Pancreas (tissue), 10 donors: ENCODE measurements around the gene FBN2. TPM values are rescaled to one million over a fixed set of nuclear protein-coding genes. Genes with fewer than 3 reads are reported as not detected.

Source experiments
- ATAC-seq, 4 donors: fragments of 200-7000 bp; cut with Tn5 transposase; one replicate each; pipeline versions ENCODE4 v1.8.0 to v1.9.1; 2020; ENCODE audit warnings: mild to moderate bottlenecking in 4 of 4, moderate library complexity in 4 of 4
- DNase-seq, 6 donors: peaks; one replicate each; pipeline ENCODE4 v3.0.0-alpha.2; 2020
- FAIRE-seq: peaks from 2 replicates; lab custom pipeline; 2012; peaks lifted over from hg19 to GRCh38; lab: Jason Lieb, UNC
- H3K27ac ChIP-seq, 4 donors: fragments of 200-600 bp; sonication (generic); 1 replicate in 3 of 4; 2 replicates in 1 of 4; pipeline versions ENCODE4 v1.5.0 to v1.8.0; 2020
- H3K27me3 ChIP-seq, 4 donors: fragments of 200-600 bp; one replicate each; pipeline ENCODE4 v1.8.0; 2021
- H3K36me3 ChIP-seq, 3 donors: fragments of 200-600 bp; sonication (generic) in 1 of 3; one replicate each; pipeline versions ENCODE4 v1.5.0 to v1.8.0; 2020 to 2021
- H3K4me1 ChIP-seq, 3 donors: fragments of 200-600 bp; one replicate each; pipeline ENCODE4 v1.8.0; 2021
- H3K4me3 ChIP-seq, 4 donors: fragments of 200-600 bp; sonication (generic) in 2 of 4; one replicate each; pipeline versions ENCODE4 v1.5.0 to v1.8.0; 2020 to 2021
- H3K9me3 ChIP-seq, 4 donors: fragments of 200-600 bp; one replicate each; pipeline ENCODE4 v1.8.0; 2021
- WGBS, 2 donors: extraction: QIAGEN DNeasy Blood & Tissue Kit; methylation state at CpG; one replicate each; pipeline ENCODE4 v1.1.7; 2013; 5-methylcytosine and 5-hydroxymethylcytosine counted together
- intact Hi-C, 3 donors: fragments of 100-400 bp; cut with DNase I; formaldehyde crosslinking; loops; one replicate each; pipeline versions ENCODE4 v1.11.1 to v1.14.2; 2022
- polyA plus RNA-seq, 2 donors: library from polyadenylated mRNA; stranded (reverse); fragments of 200-250 nt; gene quantifications; one replicate each; pipeline ENCODE4 v1.2.3, GENCODE V29; 2013
- total RNA-seq, 6 donors: library from RNA; stranded (reverse); fragmentation: NEBNext Ultra II Directional in 4 of 6; extraction: Animal tissue kit (Norgen Biotek cat#: 25700) in 4 of 6; gene quantifications; one replicate each; pipeline versions ENCODE4 v1.2.1 to v1.2.4, GENCODE V29; 2021 to 2023
- TF ChIP-seq, protein P1 (sequence below), 4 donors: fragments of 200-600 bp; sonication (generic) in 3 of 4; IDR thresholded peaks; one replicate each; pipeline versions ENCODE4 v1.5.0 to v1.8.0; 2021; ENCODE audit warnings: antibody characterized with exemption in 4 of 4
- donor health status: healthy with polysubstance abuse.
- donor health status: DM: no; HTN: no; CAD: no; lungs with moderate emphysema.
- donor health status: DM: no; HTN: no; CAD: no.
- donor health status: control.
- donor health status: control.
- donor health status: Bipolar disorder and iron deficiency.
- donor health status: DM: yes; HTN: yes; CAD: no.
- donor health status: DM: no; HTN: no; CAD: no.
- donor health status: DM: no; HTN: no; CAD: no.
- donor health status: DM: yes; HTN: yes; CAD: no.

FBN2 gene
- total and polyA plus RNA-seq, 8 donors = 0.04 to 0.78 (median 0.18) TPM; not detected in 3

DNA sequence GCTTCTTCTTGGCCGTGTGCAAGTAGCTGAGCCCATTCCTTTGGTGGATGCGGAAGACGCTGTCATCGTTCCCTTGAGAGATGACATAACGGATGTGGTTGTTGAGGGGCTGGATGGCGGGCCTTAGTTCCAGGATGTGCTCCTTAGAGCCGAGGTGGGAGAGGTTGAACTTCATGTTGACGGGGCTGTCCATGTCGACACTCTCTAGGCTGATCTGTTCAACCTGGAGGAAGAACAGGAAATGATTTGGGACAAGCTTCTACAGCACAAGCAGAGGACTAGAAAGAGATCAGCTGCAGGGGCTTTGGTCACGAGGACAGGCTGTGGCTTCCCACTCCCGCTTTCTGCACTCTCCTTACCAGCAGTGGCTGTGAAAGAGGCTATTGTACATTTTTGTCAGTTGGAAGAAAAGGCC is 278.4 kb downstream of the FBN2 start:
- Histone ChIP-seq H3K36me3 (no peaks in the 10 kb centered on the region), H3K4me1 (no peaks in the 10 kb centered on the region), H3K27ac (no peak overlapping the region), H3K9me3 (no peaks in the 10 kb centered on the region), H3K27me3 (no peaks in the 10 kb centered on the region), H3K4me3 (no peak overlapping the region)
- no peak for DNase-seq
- intact Hi-C loops = no loop called here
- 66 to 75% methylated on average over 11 of the region's 11 CpGs for WGBS, 2 donors
- FAIRE-seq = no peak
- ATAC-seq = no peak
- TF ChIP-seq, protein P1, sequence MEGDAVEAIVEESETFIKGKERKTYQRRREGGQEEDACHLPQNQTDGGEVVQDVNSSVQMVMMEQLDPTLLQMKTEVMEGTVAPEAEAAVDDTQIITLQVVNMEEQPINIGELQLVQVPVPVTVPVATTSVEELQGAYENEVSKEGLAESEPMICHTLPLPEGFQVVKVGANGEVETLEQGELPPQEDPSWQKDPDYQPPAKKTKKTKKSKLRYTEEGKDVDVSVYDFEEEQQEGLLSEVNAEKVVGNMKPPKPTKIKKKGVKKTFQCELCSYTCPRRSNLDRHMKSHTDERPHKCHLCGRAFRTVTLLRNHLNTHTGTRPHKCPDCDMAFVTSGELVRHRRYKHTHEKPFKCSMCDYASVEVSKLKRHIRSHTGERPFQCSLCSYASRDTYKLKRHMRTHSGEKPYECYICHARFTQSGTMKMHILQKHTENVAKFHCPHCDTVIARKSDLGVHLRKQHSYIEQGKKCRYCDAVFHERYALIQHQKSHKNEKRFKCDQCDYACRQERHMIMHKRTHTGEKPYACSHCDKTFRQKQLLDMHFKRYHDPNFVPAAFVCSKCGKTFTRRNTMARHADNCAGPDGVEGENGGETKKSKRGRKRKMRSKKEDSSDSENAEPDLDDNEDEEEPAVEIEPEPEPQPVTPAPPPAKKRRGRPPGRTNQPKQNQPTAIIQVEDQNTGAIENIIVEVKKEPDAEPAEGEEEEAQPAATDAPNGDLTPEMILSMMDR (IDR thresholded peaks at IDR 0.05) = no peak

DNA sequence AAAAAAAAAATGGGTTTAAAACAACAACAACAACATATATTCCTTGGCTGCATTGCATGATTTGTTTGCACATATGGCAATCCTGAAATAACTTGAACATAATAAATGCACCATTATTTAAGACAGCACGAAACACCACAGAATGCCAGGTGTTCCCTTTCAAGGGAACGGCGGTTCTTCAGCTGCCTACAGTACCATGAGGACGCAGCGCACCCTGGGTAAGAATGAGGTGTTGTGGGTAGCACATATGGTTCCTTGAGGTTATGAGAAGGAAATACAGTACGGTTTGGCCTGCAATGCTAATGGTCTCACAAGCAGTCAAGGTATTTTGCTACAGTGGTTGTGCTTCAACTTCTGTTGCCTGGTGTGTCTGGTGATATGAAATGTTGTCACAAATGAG is 279.7 kb downstream of the FBN2 start:
- no peaks in the 10 kb centered on the region for H3K4me1 ChIP-seq
- TF ChIP-seq, protein P1 (IDR thresholded peaks at IDR 0.05) = no peak
- DNase-seq = no peak
- 82 to 92% methylated on average over 6 of the region's 6 CpGs for WGBS, 2 donors
- H3K36me3 ChIP-seq = no peaks in the 10 kb centered on the region
- FAIRE-seq = no peak
- ATAC-seq = no peak
- no peaks in the 10 kb centered on the region for H3K27me3 ChIP-seq
- intact Hi-C loops = no loop called here
- no peak overlapping the region for H3K4me3 ChIP-seq
- H3K27ac ChIP-seq = no peak overlapping the region
- H3K9me3 ChIP-seq = no peaks in the 10 kb centered on the region

DNA sequence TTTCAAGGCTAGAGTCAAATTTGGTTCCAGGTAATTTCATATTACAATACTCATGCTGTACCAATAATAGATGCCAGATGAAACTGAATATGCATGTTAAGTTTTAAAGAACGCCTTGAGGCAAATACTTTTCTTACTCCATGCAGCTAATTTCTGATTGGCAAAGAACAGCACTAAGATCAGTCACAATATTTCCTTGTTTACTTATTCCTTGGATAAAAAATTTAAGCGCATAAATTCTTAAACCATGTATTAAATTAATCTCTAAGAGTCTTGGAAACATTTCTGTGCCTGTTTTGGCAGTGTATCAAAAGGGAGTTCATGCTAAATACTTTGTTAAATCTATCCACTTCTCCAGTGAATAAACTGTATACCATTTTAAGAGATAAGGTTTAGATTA is 281.0 kb downstream of the FBN2 start:
- FAIRE-seq (no peak), ATAC-seq (no peak), DNase-seq (no peak)
- H3K27me3 ChIP-seq = no peaks in the 10 kb centered on the region
- H3K27ac ChIP-seq = no peak overlapping the region
- no peaks in the 10 kb centered on the region for H3K9me3 ChIP-seq
- no peaks in the 10 kb centered on the region for H3K4me1 ChIP-seq
- no peaks in the 10 kb centered on the region for H3K36me3 ChIP-seq
- intact Hi-C loops = no loop called here
- H3K4me3 ChIP-seq = no peak overlapping the region
- WGBS, 2 donors = 62 to 69% methylated on average over 2 of the region's 2 CpGs
- TF ChIP-seq, protein P1 (IDR thresholded peaks at IDR 0.05) = no peak

DNA sequence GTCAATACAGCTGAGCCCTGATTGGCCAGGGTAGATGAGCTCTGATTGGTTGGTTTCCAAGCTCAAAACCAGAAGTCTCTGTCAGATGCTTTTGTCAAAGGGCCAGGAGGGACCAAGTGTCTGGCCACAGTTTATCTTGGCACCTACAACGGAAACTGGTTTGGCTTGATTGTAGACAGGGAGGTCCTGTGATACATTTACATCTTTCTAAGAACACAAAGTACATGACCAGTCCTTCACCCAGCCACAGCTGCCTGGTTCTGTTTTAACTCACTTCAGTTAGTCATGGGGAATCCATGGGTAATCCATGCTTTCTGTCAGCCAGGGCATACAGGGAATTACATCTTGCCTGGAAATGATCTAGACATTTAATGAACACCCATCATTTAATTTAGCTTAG is 283.3 kb downstream of the FBN2 start:
- no peaks in the 10 kb centered on the region for H3K36me3 ChIP-seq
- FAIRE-seq = no peak
- DNase-seq = no peak
- no peak overlapping the region for H3K4me3 ChIP-seq
- no peak for ATAC-seq
- no peaks in the 10 kb centered on the region for H3K9me3 ChIP-seq
- TF ChIP-seq, protein P1 (IDR thresholded peaks at IDR 0.05) = no peak
- H3K27ac ChIP-seq = no peak overlapping the region
- intact Hi-C loops = no loop called here
- no peaks in the 10 kb centered on the region for H3K27me3 ChIP-seq
- no peaks in the 10 kb centered on the region for H3K4me1 ChIP-seq
- WGBS, 2 donors = 32 to 50% methylated on average over 1 of the region's 1 CpG

DNA sequence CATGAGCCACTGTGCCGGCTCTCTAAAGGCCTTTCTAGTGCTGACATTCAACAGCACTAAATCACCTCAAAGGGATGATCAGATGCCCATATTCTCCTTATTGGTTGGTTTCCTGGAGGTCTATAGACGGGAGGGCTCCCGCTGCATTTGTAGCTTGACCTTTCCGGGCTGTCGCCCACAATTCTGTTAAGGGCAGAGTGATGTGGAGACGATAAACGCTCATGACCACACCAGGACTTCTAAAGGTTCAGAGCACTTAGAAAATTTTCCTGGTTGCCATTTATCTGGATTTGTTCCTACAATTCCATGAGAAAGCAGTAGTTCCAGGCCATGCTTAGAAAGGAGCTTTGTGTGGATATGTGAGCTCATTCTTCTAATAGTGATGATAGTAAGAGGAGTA is 284.2 kb downstream of the FBN2 start:
- H3K36me3 ChIP-seq = no peaks in the 10 kb centered on the region
- FAIRE-seq = no peak
- TF ChIP-seq, protein P1 (IDR thresholded peaks at IDR 0.05) = no peak

More for the DNA sequence above, 284.2 kb downstream of the FBN2 start:
- H3K9me3 ChIP-seq = no peaks in the 10 kb centered on the region
- intact Hi-C loops = no loop called here
- no peaks in the 10 kb centered on the region for H3K4me1 ChIP-seq
- WGBS, 2 donors = 86 to 95% methylated on average over 7 of the region's 7 CpGs
- DNase-seq = no peak
- no peak overlapping the region for H3K27ac ChIP-seq
- H3K4me3 ChIP-seq = no peak overlapping the region
- H3K27me3 ChIP-seq = no peaks in the 10 kb centered on the region
- no peak for ATAC-seq
